CD14-positive monocyte (primary cell): ENCODE data around the gene PPFIBP1. TPM values are rescaled to one million over a fixed set of nuclear protein-coding genes. Genes with fewer than 3 reads are reported as not detected.

ENCODE experiments used
- DNase-seq, 3 donors: peaks; one replicate each; pipeline ENCODE4 v3.0.0-alpha.2; 2011 to 2022
- H2AFZ ChIP-seq: 2 replicates; pipeline ENCODE4 v1.6.0; 2012; ENCODE audit warnings: mild to moderate bottlenecking, low read depth, low read length, inconsistent platforms; ENCODE audit not compliant: insufficient read depth, poor library complexity, severe bottlenecking
- H3K27ac ChIP-seq, 2 donors: 1 replicate in 1 of 2; 2 replicates in 1 of 2; pipeline ENCODE4 v1.5.1; 2012 to 2013; ENCODE audit warnings: low read length in 2 of 2, control low read depth in 1 of 2, inconsistent platforms in 1 of 2, low read depth in 1 of 2, mild to moderate bottlenecking in 1 of 2
- H3K27me3 ChIP-seq, 2 donors: one replicate each; pipeline versions ENCODE4 v1.6.0 to v1.6.1; 2011 to 2013; ENCODE audit warnings: low read length in 2 of 2; ENCODE audit not compliant: control insufficient read depth in 2 of 2, insufficient read depth in 2 of 2
- H3K36me3 ChIP-seq, 2 donors: replicated peaks in 1 of 2; 1 replicate in 1 of 2; 2 replicates in 1 of 2; pipeline versions ENCODE4 v1.5.1 to v1.6.1; 2012 to 2013; ENCODE audit warnings: low read length in 2 of 2, control low read depth in 1 of 2, inconsistent platforms in 1 of 2, mild to moderate bottlenecking in 1 of 2; ENCODE audit not compliant: insufficient read depth in 2 of 2, control insufficient read depth in 1 of 2
- H3K4me1 ChIP-seq, 2 donors: 1 replicate in 1 of 2; 2 replicates in 1 of 2; pipeline versions ENCODE4 v1.5.1 to v1.6.1; 2012 to 2013; ENCODE audit warnings: low read length in 2 of 2, control low read depth in 1 of 2, inconsistent platforms in 1 of 2, mild to moderate bottlenecking in 1 of 2, moderate library complexity in 1 of 2; ENCODE audit not compliant: insufficient read depth in 2 of 2, control insufficient read depth in 1 of 2
- H3K4me2 ChIP-seq: replicated peaks from 2 replicates; pipeline ENCODE3; 2012; ENCODE audit warnings: low read length, moderate library complexity, mild to moderate bottlenecking; ENCODE audit not compliant: poor library complexity, severe bottlenecking; ENCODE audit errors: extremely low read depth
- H3K4me3 ChIP-seq, 3 experiments: fragments of 200-600 bp in 1 of 3; sonication (generic) in 1 of 3; replicated peaks in 1 of 3; 1 replicate in 2 of 3; 2 replicates in 1 of 3; pipeline ENCODE4 v1.5.1; 2011 to 2013; ENCODE audit warnings: low read length in 3 of 3, mild to moderate bottlenecking in 3 of 3, control low read depth in 2 of 3, low read depth in 2 of 3, inconsistent platforms in 1 of 3, moderate library complexity in 1 of 3
- H3K79me2 ChIP-seq: 2 replicates; pipeline ENCODE4 v1.6.0; 2012; ENCODE audit warnings: mild to moderate bottlenecking, control low read depth, inconsistent platforms, low read length, moderate library complexity; ENCODE audit not compliant: insufficient read depth
- H3K9ac ChIP-seq: 2 replicates; pipeline ENCODE4 v1.6.0; 2017; ENCODE audit warnings: low read length, mild to moderate bottlenecking; ENCODE audit not compliant: insufficient read depth, poor library complexity, severe bottlenecking
- H3K9me3 ChIP-seq, 2 donors: replicated peaks in 1 of 2; 1 replicate in 1 of 2; 2 replicates in 1 of 2; pipeline versions ENCODE4 v1.5.1 to v1.6.1; 2012 to 2013; ENCODE audit warnings: low read length in 2 of 2, control low read depth in 1 of 2; ENCODE audit not compliant: control insufficient read depth in 1 of 2, insufficient read depth in 1 of 2
- H4K20me1 ChIP-seq: 2 replicates; pipeline ENCODE4 v1.6.0; 2012; ENCODE audit warnings: mild to moderate bottlenecking, low read length, control low read depth, moderate library complexity; ENCODE audit not compliant: insufficient read depth
- H3K27ac Mint-ChIP-seq, 7 donors: one replicate each; pipeline ENCODE4 v1.8.0; 2020; ENCODE audit warnings: mild to moderate bottlenecking in 7 of 7, mixed read lengths in 7 of 7, moderate library complexity in 6 of 7, inconsistent platforms in 2 of 7
- H3K27me3 Mint-ChIP-seq, 3 donors: one replicate each; pipeline ENCODE4 v1.8.0; 2021 to 2022; ENCODE audit warnings: low read depth in 3 of 3, mild to moderate bottlenecking in 3 of 3, mixed read lengths in 3 of 3, moderate library complexity in 3 of 3, inconsistent platforms in 1 of 3
- H3K36me3 Mint-ChIP-seq, 2 donors: one replicate each; pipeline ENCODE4 v1.8.0; 2020; ENCODE audit warnings: mixed read lengths in 2 of 2, inconsistent platforms in 1 of 2, mild to moderate bottlenecking in 1 of 2
- H3K4me1 Mint-ChIP-seq: one replicate; pipeline ENCODE4 v1.8.0; 2020; ENCODE audit warnings: mild to moderate bottlenecking, mixed read lengths
- H3K4me3 Mint-ChIP-seq, 2 donors: one replicate each; pipeline ENCODE4 v1.8.0; 2020; ENCODE audit warnings: mild to moderate bottlenecking in 2 of 2, mixed read lengths in 2 of 2, moderate library complexity in 1 of 2
- H3K9me3 Mint-ChIP-seq, 7 donors: one replicate each; pipeline ENCODE4 v1.8.0; 2020 to 2022; ENCODE audit warnings: mixed read lengths in 7 of 7, mild to moderate bottlenecking in 6 of 7, moderate library complexity in 6 of 7, inconsistent platforms in 2 of 7
- CTCF ChIP-seq: fragments of 200-600 bp; IDR thresholded peaks from one replicate; pipeline ENCODE4 v1.8.0; 2022; ENCODE audit warnings: antibody characterized with exemption, mild to moderate bottlenecking
- WGBS: methylation state at CpG from one replicate; pipeline ENCODE4 v1.1.5; 2013; ENCODE audit warnings: missing lambda C conversion rate; ENCODE audit not compliant: insufficient coverage; 5-methylcytosine and 5-hydroxymethylcytosine counted together
- intact Hi-C, 2 donors: fragments of 100-400 bp; cut with micrococcal nuclease; formaldehyde crosslinking; loops; one replicate each; pipeline versions ENCODE4 v1.15.0 to v1.15.1; 2023
- polyA plus RNA-seq, 3 donors: library from polyadenylated mRNA; depleted of rRNA in 1 of 3; unstranded in 2 of 3; stranded (reverse) in 1 of 3; fragments of 300-500 nt in 2 of 3; fragments of >200 nt in 1 of 3; fragmentation: Illumina TruSeq in 2 of 3; gene quantifications; 1 replicate in 2 of 3; 2 replicates in 1 of 3; pipeline ENCODE4 v1.2.3, GENCODE V29; 2012 to 2021

Gene PPFIBP1
- polyA plus RNA-seq, 3 donors: 0.25 to 0.79 (median 0.53) TPM

GRCh38 chr12:27703720-27704452 lies 179.9 kb downstream of the PPFIBP1 start:
- Histone ChIP-seq H3K36me3 (no peaks in the 10 kb centered on the region), H3K4me1 (no peaks in the 10 kb centered on the region), H3K9me3 (no peaks in the 10 kb centered on the region), H4K20me1 (no peaks in the 10 kb centered on the region), H2AFZ (no peak overlapping the region), H3K79me2 (no peaks in the 10 kb centered on the region), H3K27ac (no peak overlapping the region), H3K4me2 (no peak overlapping the region), H3K9ac (no peak overlapping the region), H3K4me3 (no peak overlapping the region), H3K27me3 (no peaks in the 10 kb centered on the region)
- intact Hi-C loops: no loop called here
- H3K27ac Mint-ChIP-seq: peak overlapping the region in 1 of 7 donors; percentile 28
- peak; percentile 83 for TF ChIP-seq CTCF
- H3K4me1 Mint-ChIP-seq: peaks cover 7% of the 10 kb centered on the region
- no peaks in the 10 kb centered on the region for H3K9me3 Mint-ChIP-seq
- H3K36me3 Mint-ChIP-seq: no peaks in the 10 kb centered on the region
- 4% methylated on average over 4 of the region's 4 CpGs for WGBS
- H3K4me3 Mint-ChIP-seq: no peak overlapping the region
- peak; percentile 36 to 56 (median 52) for DNase-seq
- H3K27me3 Mint-ChIP-seq: peaks cover 0 to 4% (median 1%) of the 10 kb centered on the region in 3 donors

- no peak overlapping the region for H3K4me2 ChIP-seq
- intact Hi-C loops: no loop called here
- Mint-ChIP-seq H3K4me1 (peaks cover 10% of the 10 kb centered on the region), H3K4me3 (no peak overlapping the region), H3K27ac (no peak overlapping the region), H3K9me3 (no peaks in the 10 kb centered on the region), H3K36me3 (no peaks in the 10 kb centered on the region), H3K27me3 (peaks cover 0 to 7% (median 1%) of the 10 kb centered on the region in 3 donors)
- H3K36me3 ChIP-seq: no peaks in the 10 kb centered on the region
- no peak for TF ChIP-seq CTCF
- no peak overlapping the region for H3K27ac ChIP-seq
- no peaks in the 10 kb centered on the region for H3K9me3 ChIP-seq
- no peaks in the 10 kb centered on the region for H3K79me2 ChIP-seq
- H3K4me1 ChIP-seq: peaks cover 0 to 4% of the 10 kb centered on the region in 2 donors
- H3K9ac ChIP-seq: no peak overlapping the region
- H3K4me3 ChIP-seq: no peak overlapping the region
- H4K20me1 ChIP-seq: no peaks in the 10 kb centered on the region
- WGBS: 98% methylated on average over 6 of the region's 8 CpGs
- no peaks in the 10 kb centered on the region for H3K27me3 ChIP-seq
- no peak for DNase-seq
- H2AFZ ChIP-seq: no peak overlapping the region
Measured at GRCh38 chr12:27705263-27705662, 181.3 kb downstream of the PPFIBP1 start.
